GM21360 (cell line): Measurements from ENCODE around the gene BZW2.

Experiments
- ATAC-seq: cut with Tn5 transposase; IDR thresholded peaks from one replicate; pipeline ENCODE4 v1.9.1; 2021; ENCODE audit warnings: mild to moderate bottlenecking, moderate library complexity; ENCODE audit not compliant: unreplicated experiment

Gene BZW2

DNA sequence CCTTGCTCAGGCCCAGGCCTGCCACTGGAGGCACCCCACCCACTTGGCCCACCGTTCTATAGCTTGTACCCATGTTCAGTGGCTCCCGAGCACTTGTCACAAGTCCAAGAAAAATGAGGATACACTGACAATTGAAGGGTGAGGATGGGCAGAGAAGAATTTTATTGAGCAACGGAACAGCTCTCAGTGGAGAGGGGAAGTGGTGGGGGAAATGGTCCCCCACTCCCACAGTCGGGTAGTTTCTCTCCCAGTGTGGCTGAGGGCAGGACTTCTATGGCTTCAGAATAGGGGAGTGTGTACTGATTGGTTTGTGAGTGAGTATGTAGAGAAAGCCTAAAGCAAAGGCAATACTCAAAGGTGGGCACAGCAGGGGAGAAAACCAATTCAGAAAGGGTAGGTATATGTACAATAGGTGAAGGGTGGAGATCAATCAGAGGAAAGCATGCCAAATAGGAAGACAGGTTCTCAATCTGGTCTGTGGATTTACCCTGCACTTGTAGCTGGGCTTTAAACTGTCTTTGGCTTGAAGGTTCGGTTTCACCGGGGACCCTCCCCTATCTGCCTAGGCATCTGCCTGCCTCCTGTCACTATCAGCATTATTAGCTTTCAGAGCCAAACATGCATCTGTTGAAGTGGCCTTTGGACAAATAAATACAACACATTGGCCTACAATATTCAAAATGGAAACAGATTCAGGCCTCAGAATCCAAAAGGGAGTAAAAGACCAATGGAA lies 98.7 kb downstream of the BZW2 start:
- ATAC-seq: no peak

DNA sequence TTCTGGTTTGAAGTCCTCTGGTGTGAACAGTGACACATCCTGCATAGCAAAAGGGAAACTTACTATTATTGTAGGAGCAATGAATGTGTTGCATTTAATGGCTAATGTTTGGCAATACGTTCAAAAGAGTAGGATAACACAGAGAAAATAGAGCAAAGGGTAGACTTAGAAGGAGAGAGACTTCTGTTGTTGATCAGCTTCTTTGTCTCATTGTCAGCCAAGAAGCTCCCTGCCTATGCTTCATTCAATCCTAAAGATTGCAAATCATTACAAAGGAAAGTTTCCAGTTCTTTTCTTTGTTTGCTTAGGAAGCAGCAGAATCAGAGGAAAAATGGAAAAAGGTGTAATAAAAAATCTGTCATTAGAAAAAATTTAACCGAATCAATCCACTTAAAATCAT lies 99.7 kb downstream of the BZW2 start:
- ATAC-seq: no peak

DNA sequence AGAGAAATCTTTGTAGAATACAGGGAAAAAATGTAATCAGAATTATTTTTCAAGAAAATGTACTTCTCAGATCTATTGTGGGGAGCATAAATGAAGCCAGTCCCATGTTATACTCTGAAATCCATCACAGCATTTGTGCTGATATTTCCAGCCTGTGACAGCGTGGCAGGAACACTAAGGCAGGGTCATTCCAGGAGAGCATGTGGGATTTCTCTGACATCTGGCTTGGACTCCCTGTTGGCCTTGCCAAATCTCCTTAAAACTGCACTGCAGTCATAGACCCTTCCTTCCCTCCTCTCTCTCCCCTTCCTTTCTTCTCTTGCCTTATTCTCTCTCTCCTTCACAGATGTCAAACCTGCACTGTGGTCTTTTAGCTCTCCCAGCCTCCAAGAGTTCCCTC lies 101.1 kb downstream of the BZW2 start:
- no peak for ATAC-seq

DNA sequence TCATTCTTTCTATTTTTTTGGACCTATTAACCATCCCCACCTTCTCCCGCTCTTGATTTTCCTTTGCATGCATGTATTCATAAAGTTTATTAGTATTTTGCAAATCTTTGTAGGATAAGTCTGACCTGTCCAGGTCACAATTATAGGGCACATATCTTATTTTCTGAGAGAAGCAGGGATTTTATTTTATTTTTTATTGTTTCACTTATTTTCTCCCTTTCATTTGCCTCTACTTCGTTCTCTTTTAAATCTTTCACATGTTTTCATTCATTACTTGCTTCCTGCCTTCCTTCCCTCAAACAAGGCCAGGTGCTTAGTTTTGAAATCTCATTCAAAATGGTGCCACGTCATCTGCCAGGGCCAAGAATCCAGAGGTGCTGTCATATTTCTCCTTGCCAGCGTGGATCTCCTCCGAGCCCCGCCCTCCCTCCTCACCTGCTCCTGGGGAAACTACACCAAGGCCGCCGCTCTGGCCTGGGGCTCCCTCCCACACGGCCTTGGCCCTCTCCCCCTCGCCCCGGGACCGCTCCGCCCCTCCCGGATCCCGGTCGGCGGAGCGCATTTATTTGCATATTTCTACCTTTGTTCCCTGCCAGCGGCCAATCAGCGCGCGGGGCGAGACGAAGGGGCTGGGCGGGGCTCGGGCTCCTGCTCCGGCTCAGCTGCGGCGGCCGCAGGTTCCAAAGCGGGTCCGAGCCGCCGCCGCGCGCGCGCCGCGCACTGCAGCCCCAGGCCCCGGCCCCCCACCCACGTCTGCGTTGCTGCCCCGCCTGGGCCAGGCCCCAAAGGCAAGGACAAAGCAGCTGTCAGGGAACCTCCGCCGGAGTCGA lies 107.3 kb downstream of the BZW2 start, which contains the start of gene TSPAN13:
Gene TSPAN13 (plus strand): TSS at position 654 of the 830 bp plus-strand sequence. CDS start 213 bp downstream, outside the sequence.
- peak; percentile 85 for ATAC-seq

DNA sequence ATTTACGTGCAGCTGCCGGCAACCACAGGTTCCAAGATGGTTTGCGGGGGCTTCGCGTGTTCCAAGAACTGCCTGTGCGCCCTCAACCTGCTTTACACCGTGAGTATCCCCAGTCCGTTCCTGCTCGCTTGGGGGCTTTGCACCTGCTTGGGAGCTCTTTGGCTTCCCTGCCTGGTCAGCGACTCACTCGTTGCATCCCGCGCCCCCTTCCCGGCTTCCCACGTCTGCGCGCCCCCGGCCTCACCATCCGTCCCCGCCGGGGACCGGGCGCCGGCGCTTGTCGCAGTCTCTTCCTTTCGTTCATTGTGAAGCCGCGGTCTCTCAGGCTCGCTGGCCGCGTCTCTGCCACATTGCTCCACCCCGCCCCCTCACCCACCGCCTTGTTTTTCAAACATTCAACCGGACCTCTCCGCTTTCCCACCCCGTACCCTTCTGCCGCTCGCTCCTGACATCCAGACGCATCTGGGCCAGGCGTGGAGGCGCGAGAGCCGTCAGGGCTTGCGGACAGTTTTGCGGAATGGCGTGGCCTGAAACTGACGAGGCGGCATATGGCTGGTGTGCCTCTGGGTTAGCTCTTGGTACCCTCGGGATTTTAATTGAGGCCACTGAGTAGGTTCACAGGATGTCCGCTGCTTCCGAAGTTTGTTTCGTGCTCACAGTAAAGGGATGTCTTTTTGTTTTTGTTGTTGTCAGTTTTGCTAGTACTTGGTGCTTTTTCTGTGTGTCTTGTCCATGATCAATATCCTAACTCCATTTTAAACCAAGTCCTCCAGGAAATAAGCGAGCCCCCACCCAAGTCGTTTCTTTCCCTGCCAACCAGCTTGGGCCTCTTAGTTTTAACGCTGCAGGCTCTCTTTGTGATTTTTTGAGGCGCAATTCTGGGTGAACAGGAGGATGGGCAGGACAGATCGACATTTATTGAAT lies 108.2 kb downstream of the BZW2 start:
- ATAC-seq: peak; percentile 17

DNA sequence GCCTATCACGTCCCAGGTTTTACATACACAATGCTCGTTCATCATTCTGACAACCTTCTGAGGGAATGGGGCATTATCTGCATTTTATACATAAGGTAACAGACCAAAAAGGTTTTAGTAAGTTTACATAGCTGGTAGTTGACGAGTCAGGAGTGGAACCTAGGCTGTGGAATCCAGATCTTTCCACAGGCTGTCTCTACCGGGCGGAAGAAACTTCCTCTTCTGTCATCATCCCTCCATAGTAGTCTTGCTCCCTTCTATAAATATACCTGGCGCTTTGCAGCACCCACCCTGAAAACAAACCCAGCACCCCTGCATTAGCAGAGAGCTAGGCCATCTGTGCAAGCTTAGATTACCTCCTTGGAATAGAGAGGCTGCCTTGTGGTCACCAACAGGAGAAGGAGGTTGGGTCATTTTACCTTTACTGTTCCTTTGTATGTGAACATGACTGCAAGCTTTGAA lies 108.9 kb downstream of the BZW2 start:
- ATAC-seq: no peak

DNA sequence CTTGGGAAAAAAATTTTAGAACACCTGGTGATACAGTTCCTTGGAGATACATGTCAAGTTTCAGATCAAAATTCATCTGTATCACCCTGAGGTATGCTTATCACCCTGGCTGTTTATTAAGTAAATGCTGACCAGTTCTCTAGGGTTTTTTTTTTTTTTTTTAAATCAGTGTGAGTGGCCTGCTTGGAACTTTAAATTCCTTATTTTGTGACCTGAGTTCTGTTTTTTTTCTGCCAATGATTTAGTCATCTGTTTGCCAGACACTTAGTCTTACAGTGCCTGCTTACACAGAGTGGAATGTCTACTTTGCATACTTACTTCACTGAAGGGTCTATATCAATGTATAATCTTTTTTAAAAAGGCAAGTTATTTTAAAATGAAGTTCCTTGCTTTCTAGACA lies 109.4 kb downstream of the BZW2 start:
- ATAC-seq: no peak
